PC-3 (cell line): Measurements from ENCODE around the gene NFATC2. TPM values are rescaled to one million over a fixed set of nuclear protein-coding genes. Genes with fewer than 3 reads are reported as not detected.

Source experiments
- ATAC-seq: fragments of 200-7000 bp; cut with Tn5 transposase; 2 replicates; pipeline ENCODE4 v1.9.1; 2020; ENCODE audit warnings: mild to moderate bottlenecking, moderate library complexity
- BruUV-seq: library from RNA; stranded (reverse); fragments of 400-500 nt; replicated peaks from 2 replicates; lab custom pipeline; 2021; lab: Mats Ljungman, UMichigan
- CTCF ChIA-PET: fragments of 300-600 bp; sonication (Branson Sonifier 250); formaldehyde crosslinking; loops from one replicate; lab custom pipeline; 2022; ENCODE audit warnings: antibody characterized with exemption; lab: Charles Lee
- POLR2A ChIA-PET: fragments of 300-600 bp; sonication (Branson Sonifier 250); formaldehyde crosslinking; loops from one replicate; lab custom pipeline; 2022; ENCODE audit warnings: antibody characterized with exemption; ENCODE audit not compliant: unreplicated experiment; lab: Charles Lee
- DNase-seq: peaks from one replicate; pipeline ENCODE4 v3.0.0-alpha.2; 2015
- H2AFZ ChIP-seq: fragments of 300-600 bp; sonication (generic); 2 replicates; pipeline ENCODE4 v1.6.0; 2016; ENCODE audit warnings: antibody characterized with exemption, low read length
- H3F3A ChIP-seq: fragments of 300-600 bp; sonication (generic); one replicate; pipeline ENCODE4 v1.6.0; 2017; ENCODE audit warnings: antibody characterized with exemption, low read length, control low read depth, mild to moderate bottlenecking; ENCODE audit not compliant: unreplicated experiment
- H3K27ac ChIP-seq: fragments of 300-600 bp; sonication (generic); 2 replicates; pipeline ENCODE4 v1.5.1; 2016; ENCODE audit warnings: mild to moderate bottlenecking, low read length
- H3K27me3 ChIP-seq: fragments of 300-600 bp; sonication (generic); 2 replicates; pipeline ENCODE4 v1.6.1; 2016; ENCODE audit warnings: low read length, mixed read lengths
- H3K36me3 ChIP-seq: fragments of 300-600 bp; sonication (generic); 2 replicates; pipeline ENCODE4 v1.6.1; 2016; ENCODE audit warnings: low read depth, mixed run types, low read length, mixed read lengths
- H3K4me1 ChIP-seq: fragments of 300-600 bp; sonication (generic); 2 replicates; pipeline ENCODE4 v1.5.1; 2016; ENCODE audit warnings: low read length; ENCODE audit not compliant: insufficient read depth
- H3K4me2 ChIP-seq: fragments of 300-600 bp; sonication (generic); 2 replicates; pipeline ENCODE4 v1.6.0; 2016; ENCODE audit warnings: low read length
- H3K4me3 ChIP-seq: fragments of 300-600 bp; sonication (generic); 2 replicates; pipeline ENCODE4 v1.5.1; 2016; ENCODE audit warnings: mild to moderate bottlenecking, low read length, mixed read lengths
- H3K79me2 ChIP-seq: fragments of 300-600 bp; sonication (generic); 2 replicates; pipeline ENCODE4 v1.6.1; 2017; ENCODE audit warnings: low read length, mixed read lengths
- H3K9ac ChIP-seq: fragments of 300-600 bp; sonication (generic); 2 replicates; pipeline ENCODE4 v1.6.0; 2016; ENCODE audit warnings: mild to moderate bottlenecking, low read length
- H3K9me2 ChIP-seq: fragments of 300-600 bp; sonication (generic); replicated peaks from 2 replicates; pipeline ENCODE4 v1.6.1; 2016; ENCODE audit warnings: mixed run types, low read length, mixed read lengths
- H3K9me3 ChIP-seq: fragments of 300-600 bp; sonication (generic); 2 replicates; pipeline ENCODE4 v1.6.1; 2016; ENCODE audit warnings: low read length, mixed read lengths
- H4K20me1 ChIP-seq: fragments of 300-600 bp; sonication (generic); 2 replicates; pipeline ENCODE4 v1.6.1; 2016; ENCODE audit warnings: low read length, mixed read lengths
- EZH2 ChIP-seq: fragments of 300-600 bp; sonication (generic); IDR thresholded peaks from one replicate; pipeline ENCODE4 v1.6.1; 2017; ENCODE audit warnings: antibody characterized with exemption, mild to moderate bottlenecking, low read length; ENCODE audit not compliant: unreplicated experiment
- EZH2phosphoT487 ChIP-seq: fragments of 300-600 bp; sonication (generic); IDR thresholded peaks from 2 replicates; pipeline ENCODE4 v1.6.1; 2018; ENCODE audit warnings: mild to moderate bottlenecking, antibody characterized with exemption, low read length, borderline replicate concordance
- intact Hi-C: fragments of 100-400 bp; cut with micrococcal nuclease; formaldehyde crosslinking; loops from 2 replicates; pipeline ENCODE4 v1.9.0; 2023
- total RNA-seq: library from RNA; depleted of rRNA; stranded (reverse); fragments of >200 nt; gene quantifications from 2 replicates; pipeline ENCODE4 v1.2.3, GENCODE V29; 2014
- TF ChIP-seq, protein P1 (sequence below): fragments of 300-600 bp; sonication (generic); conservative IDR thresholded peaks from 2 replicates; pipeline ENCODE4 v1.5.1; 2017; ENCODE audit warnings: antibody characterized with exemption, low read depth, mild to moderate bottlenecking, low read length

Gene NFATC2
- total RNA-seq, 1 experiment from 2014 or later: 12.9 TPM

- Histone ChIP-seq H4K20me1 (peaks cover 2% of the 10 kb centered on the region; the same call in 1 of the 2 replicates), H3K79me2 (no peaks in the 10 kb centered on the region), H3F3A (no peaks in the 10 kb centered on the region), H3K9me3 (no peaks in the 10 kb centered on the region), H3K4me3 (no peak overlapping the region), H3K36me3 (no peaks in the 10 kb centered on the region), H3K27me3 (peaks cover 2% of the 10 kb centered on the region; the same call in 1 of the 2 replicates), H3K4me2 (no peak overlapping the region), H3K4me1 (peaks cover 13% of the 10 kb centered on the region; the same call in 1 of the 2 replicates), H3K9me2 (no peaks in the 10 kb centered on the region), H2AFZ (no peak overlapping the region), H3K27ac (no peak overlapping the region), H3K9ac (no peak overlapping the region)
- DNase-seq (peak; percentile 54), ATAC-seq (peak; percentile 33; the same call in 1 of the 2 replicates)
- intact Hi-C loops: no loop called here
- BruUV-seq: no TSS peak
- TF ChIP-seq EZH2phosphoT487: no peak
- no peak for TF ChIP-seq EZH2
- TF ChIP-seq, protein P1, sequence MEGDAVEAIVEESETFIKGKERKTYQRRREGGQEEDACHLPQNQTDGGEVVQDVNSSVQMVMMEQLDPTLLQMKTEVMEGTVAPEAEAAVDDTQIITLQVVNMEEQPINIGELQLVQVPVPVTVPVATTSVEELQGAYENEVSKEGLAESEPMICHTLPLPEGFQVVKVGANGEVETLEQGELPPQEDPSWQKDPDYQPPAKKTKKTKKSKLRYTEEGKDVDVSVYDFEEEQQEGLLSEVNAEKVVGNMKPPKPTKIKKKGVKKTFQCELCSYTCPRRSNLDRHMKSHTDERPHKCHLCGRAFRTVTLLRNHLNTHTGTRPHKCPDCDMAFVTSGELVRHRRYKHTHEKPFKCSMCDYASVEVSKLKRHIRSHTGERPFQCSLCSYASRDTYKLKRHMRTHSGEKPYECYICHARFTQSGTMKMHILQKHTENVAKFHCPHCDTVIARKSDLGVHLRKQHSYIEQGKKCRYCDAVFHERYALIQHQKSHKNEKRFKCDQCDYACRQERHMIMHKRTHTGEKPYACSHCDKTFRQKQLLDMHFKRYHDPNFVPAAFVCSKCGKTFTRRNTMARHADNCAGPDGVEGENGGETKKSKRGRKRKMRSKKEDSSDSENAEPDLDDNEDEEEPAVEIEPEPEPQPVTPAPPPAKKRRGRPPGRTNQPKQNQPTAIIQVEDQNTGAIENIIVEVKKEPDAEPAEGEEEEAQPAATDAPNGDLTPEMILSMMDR: no peak
- ChIA-PET POLR2A (interaction anchor here (0.6 kb wide), 1 partner anchor 471 kb away, joined by 5 read pairs; no protein-coding TSS in a partner anchor), CTCF (no interaction called here)
Observed at GRCh38 chr20:51554538-51555165, 12.1 kb upstream of the NFATC2 start.

DNA sequence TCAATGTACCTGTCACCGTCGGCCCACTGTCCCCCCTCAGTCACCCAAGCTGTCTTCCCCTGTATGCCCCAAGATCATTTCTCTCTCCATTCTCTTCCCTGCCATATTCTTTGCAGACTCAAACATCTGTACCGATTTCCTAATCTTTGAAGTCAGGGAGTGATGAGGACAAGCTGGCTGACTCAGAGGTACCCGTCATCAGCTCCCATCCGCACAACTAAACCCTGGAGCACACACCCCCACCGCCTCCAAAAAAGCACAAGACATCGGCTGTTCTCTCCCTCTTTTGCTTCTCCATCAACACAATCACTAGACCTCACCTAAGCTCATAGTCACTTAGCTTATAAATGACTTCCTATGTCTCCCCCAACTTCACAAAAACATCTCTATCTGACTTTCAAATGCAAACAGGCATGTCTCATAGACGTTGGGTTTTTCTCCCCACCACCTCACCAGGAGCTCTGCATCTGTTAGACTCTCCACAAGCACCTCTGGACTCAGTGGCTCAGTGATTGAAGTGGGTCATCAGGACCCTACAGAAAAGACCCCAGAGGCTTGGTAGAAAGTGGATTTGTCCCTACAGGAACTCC is 11.5 kb upstream of the NFATC2 start:
- Histone ChIP-seq H2AFZ (no peak overlapping the region), H3K27me3 (no peaks in the 10 kb centered on the region), H3K4me2 (no peak overlapping the region), H3K27ac (no peak overlapping the region), H3K4me1 (peaks cover 13% of the 10 kb centered on the region; the same call in 1 of the 2 replicates), H3K9ac (no peak overlapping the region), H3F3A (no peaks in the 10 kb centered on the region), H3K79me2 (no peaks in the 10 kb centered on the region), H4K20me1 (no peaks in the 10 kb centered on the region), H3K4me3 (no peak overlapping the region), H3K9me3 (no peaks in the 10 kb centered on the region), H3K9me2 (no peaks in the 10 kb centered on the region), H3K36me3 (no peaks in the 10 kb centered on the region)
- ChIA-PET CTCF (interaction anchor here (0.6 kb wide), 1 partner anchor 9 kb away, joined by 3 read pairs; no protein-coding TSS in a partner anchor), POLR2A (interaction anchor here (0.6 kb wide), 1 partner anchor 472 kb away, joined by 5 read pairs; no protein-coding TSS in a partner anchor)
- TF ChIP-seq, protein P1: no peak
- TF ChIP-seq EZH2 (no peak), EZH2phosphoT487 (no peak)
- ATAC-seq: no peak
- DNase-seq: no peak
- no TSS peak for BruUV-seq
- intact Hi-C loops: no loop called here
